Measurements from ENCODE around the gene CAPN1.

Gene CAPN1

DNA sequence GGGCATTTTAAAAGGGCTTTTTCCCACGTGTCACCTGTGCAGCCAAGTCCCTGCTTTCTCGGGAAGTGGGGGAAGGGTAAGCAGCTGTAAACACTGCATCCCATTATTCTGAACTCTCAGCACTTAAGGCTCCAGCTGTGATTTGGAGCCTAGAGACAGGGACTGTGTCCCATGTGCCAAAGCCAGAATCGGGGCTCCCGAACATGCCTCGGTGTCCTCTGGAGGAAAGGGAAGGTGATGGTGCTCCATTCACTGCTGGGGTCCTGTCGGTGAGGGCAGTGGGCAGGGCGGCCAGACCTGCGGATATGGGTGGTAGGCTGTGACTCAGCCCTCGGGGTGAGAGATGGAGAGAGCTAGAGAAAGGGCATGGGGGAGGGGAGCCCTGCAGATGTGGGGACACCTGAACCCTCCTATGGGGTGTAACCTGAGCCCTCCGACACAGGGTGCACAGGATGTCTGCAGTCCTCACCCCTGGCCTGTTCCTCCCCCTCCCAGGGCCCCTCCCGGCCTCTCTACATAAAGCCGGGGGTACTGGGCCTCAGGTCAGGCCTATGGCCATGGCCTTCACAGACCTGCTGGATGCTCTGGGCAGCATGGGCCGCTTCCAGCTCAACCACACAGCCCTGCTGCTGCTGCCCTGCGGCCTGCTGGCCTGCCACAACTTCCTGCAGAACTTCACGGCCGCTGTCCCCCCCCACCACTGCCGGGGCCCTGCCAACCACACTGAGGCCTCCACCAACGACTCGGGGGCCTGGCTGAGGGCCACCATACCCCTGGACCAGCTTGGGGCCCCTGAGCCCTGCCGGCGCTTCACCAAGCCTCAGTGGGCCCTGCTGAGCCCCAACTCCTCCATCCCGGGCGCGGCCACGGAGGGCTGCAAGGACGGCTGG is 31.8 kb downstream of the CAPN1 start:
- H3K4me1 ChIP-seq (ENCODE audit: insufficient read depth, low read length), result peaks cover 19% of the 10 kb centered on the region; the same call in 1 of the 2 replicates
- H3K9me3 ChIP-seq (ENCODE audit: control insufficient read depth, insufficient read depth, low read length), result no peaks in the 10 kb centered on the region
- peaks cover 5% of the 10 kb centered on the region; the same call in 1 of the 2 replicates for H3K36me3 ChIP-seq (ENCODE audit: insufficient read depth, low read length)
- no peak overlapping the region for H3K9ac ChIP-seq (ENCODE audit: low read depth, low read length)

DNA sequence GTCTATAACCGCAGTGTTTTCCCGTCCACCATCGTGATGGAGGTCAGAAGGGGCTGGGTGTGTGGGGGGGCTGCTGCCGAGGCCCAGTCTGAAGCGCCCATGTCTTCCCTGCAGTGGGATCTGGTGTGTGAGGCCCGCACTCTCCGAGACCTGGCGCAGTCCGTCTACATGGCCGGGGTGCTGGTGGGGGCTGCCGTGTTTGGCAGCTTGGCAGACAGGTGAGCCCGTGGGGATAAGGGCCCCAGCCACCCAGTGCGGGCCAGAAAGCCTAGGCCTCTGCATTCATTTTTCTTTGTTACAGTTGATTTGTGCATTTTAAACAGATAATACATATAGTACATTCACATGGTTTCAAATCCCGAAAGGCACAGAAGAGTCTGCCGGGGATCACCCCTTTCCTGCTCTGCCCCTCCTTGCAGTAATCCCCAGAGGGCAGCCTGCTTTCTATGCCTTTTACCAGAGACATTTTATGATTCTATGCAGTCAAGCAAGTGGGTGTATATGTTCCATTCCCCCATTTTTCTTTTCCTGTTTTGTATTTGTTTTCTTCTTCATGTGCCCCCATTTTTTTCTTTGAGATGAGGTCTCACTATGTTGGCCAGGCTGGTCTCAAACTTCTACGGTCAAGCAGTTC is 32.6 kb downstream of the CAPN1 start:
- Histone ChIP-seq H3K9ac (ENCODE audit: low read depth, low read length) (no peak overlapping the region), H3K4me1 (ENCODE audit: insufficient read depth, low read length) (peaks cover 19% of the 10 kb centered on the region; the same call in 1 of the 2 replicates), H3K36me3 (ENCODE audit: insufficient read depth, low read length) (peaks cover 3% of the 10 kb centered on the region; the same call in 1 of the 2 replicates), H3K9me3 (ENCODE audit: control insufficient read depth, insufficient read depth, low read length) (no peaks in the 10 kb centered on the region)

DNA sequence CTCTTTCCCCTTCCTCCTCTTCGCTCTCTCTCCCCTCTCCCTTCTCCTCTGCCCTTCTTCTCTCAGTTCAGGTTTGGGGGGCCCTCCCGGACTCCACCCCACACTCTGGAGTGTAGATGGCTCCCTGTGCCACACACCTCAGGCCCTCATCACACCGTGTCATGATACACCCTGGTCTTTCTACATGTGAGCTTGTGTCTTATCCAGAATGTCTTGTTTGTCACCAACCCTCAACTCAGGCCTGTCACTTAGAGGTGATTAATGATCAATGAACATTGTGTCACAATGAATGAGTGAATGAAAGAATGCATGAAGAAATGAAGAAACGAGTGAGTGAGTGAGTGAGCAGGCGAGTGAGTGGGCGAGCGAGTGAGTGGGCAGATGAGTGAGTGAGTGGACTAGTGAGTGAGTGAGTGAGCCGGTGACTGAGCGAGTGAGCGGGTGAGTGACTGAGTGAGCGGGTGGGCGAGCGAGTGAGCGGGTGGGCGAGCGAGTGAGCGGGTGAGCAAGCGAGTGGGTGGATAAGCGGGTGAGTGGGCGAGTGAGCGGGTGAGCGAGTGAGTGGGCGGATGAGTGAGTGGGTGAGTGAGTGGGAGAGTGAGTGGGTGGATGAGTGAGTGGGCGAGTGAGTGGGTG is 33.8 kb downstream of the CAPN1 start:
- peaks cover 19% of the 10 kb centered on the region; the same call in 1 of the 2 replicates for H3K4me1 ChIP-seq (ENCODE audit: insufficient read depth, low read length)
- no peaks in the 10 kb centered on the region for H3K9me3 ChIP-seq (ENCODE audit: control insufficient read depth, insufficient read depth, low read length)
- no peaks in the 10 kb centered on the region; the same call in 1 of the 2 replicates for H3K36me3 ChIP-seq (ENCODE audit: insufficient read depth, low read length)
- H3K9ac ChIP-seq (ENCODE audit: low read depth, low read length), result no peak overlapping the region

DNA sequence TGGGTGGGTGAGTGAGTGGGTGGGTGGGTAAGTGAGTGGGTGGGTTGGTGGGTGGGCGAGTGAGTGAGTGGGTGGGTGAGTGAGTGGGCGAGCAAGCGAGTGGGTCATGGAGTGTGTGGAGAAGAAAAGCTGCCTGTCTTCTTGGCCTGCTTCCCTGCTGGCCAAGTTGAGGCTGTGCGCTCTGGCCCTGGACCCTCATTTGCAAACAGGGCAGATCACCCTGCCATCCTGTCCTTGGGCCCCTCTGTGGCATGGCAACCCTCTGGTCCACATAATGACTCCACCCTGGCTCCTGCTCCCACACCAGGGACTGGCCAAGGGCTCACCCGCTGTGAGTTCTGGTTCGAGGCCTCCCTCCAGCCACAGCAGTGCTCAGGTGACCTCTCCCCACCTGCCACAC is 35.1 kb downstream of the CAPN1 start:
- Histone ChIP-seq H3K9ac (ENCODE audit: low read depth, low read length) (no peak overlapping the region), H3K9me3 (ENCODE audit: control insufficient read depth, insufficient read depth, low read length) (no peaks in the 10 kb centered on the region), H3K4me1 (ENCODE audit: insufficient read depth, low read length) (peaks cover 19% of the 10 kb centered on the region; the same call in 1 of the 2 replicates), H3K36me3 (ENCODE audit: insufficient read depth, low read length) (no peaks in the 10 kb centered on the region; the same call in 1 of the 2 replicates)

- Histone ChIP-seq H3K36me3 (ENCODE audit: insufficient read depth, low read length) (no peaks in the 10 kb centered on the region; the same call in 1 of the 2 replicates), H3K9me3 (ENCODE audit: control insufficient read depth, insufficient read depth, low read length) (no peaks in the 10 kb centered on the region), H3K9ac (ENCODE audit: low read depth, low read length) (no peak overlapping the region), H3K4me1 (ENCODE audit: insufficient read depth, low read length) (peaks cover 10% of the 10 kb centered on the region; the same call in 1 of the 2 replicates)
These were observed 36.0 kb downstream of the CAPN1 start for GRCh38 chr11:65217441-65218423.

GRCh38 chr11:65218446-65218845 is 36.7 kb downstream of the CAPN1 start:
- H3K9ac ChIP-seq (ENCODE audit: low read depth, low read length), result no peak overlapping the region
- H3K9me3 ChIP-seq (ENCODE audit: control insufficient read depth, insufficient read depth, low read length), result no peaks in the 10 kb centered on the region
- H3K4me1 ChIP-seq (ENCODE audit: insufficient read depth, low read length), result peaks cover 5% of the 10 kb centered on the region; the same call in 1 of the 2 replicates
- H3K36me3 ChIP-seq (ENCODE audit: insufficient read depth, low read length), result peaks cover under 1% of the 10 kb centered on the region; the same call in 1 of the 2 replicates

GRCh38 chr11:65219930-65220213 is 38.1 kb downstream of the CAPN1 start:
- H3K9ac ChIP-seq (ENCODE audit: low read depth, low read length), result no peak overlapping the region
- no peaks in the 10 kb centered on the region for H3K4me1 ChIP-seq (ENCODE audit: insufficient read depth, low read length)
- peaks cover 4% of the 10 kb centered on the region; the same call in 1 of the 2 replicates for H3K36me3 ChIP-seq (ENCODE audit: insufficient read depth, low read length)
- H3K9me3 ChIP-seq (ENCODE audit: control insufficient read depth, insufficient read depth, low read length), result no peaks in the 10 kb centered on the region

- Histone ChIP-seq H3K9ac (ENCODE audit: low read depth, low read length) (no peak overlapping the region), H3K9me3 (ENCODE audit: control insufficient read depth, insufficient read depth, low read length) (no peaks in the 10 kb centered on the region), H3K36me3 (ENCODE audit: insufficient read depth, low read length) (peaks cover 4% of the 10 kb centered on the region; the same call in 1 of the 2 replicates), H3K4me1 (ENCODE audit: insufficient read depth, low read length) (no peaks in the 10 kb centered on the region)
These were observed 39.3 kb downstream of the CAPN1 start for GRCh38 chr11:65221026-65221425.

GRCh38 chr11:65223011-65223410 is 41.3 kb downstream of the CAPN1 start:
- Histone ChIP-seq H3K36me3 (ENCODE audit: insufficient read depth, low read length) (peaks cover 4% of the 10 kb centered on the region; the same call in 1 of the 2 replicates), H3K9me3 (ENCODE audit: control insufficient read depth, insufficient read depth, low read length) (no peaks in the 10 kb centered on the region), H3K9ac (ENCODE audit: low read depth, low read length) (no peak overlapping the region), H3K4me1 (ENCODE audit: insufficient read depth, low read length) (no peaks in the 10 kb centered on the region)

DNA sequence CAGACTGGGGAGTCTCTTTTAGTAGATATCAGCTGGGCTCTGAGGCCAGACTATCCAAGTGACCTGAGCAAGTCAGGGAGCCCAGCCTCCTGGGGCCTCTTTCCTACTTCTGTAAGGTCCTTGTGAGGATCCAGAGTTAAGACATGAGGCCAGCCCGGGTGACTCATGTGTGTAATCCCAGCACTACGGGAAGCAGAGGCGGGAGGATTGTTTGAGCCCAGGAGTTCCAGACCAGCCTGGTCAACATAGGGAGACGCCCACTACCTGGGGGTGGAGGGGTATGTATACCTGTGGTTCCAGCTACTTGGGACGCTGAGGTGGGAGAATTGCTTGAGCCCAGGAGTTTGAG is 43.2 kb downstream of the CAPN1 start:
- no peaks in the 10 kb centered on the region for H3K4me1 ChIP-seq (ENCODE audit: insufficient read depth, low read length)
- H3K9me3 ChIP-seq (ENCODE audit: control insufficient read depth, insufficient read depth, low read length), result no peaks in the 10 kb centered on the region
- H3K36me3 ChIP-seq (ENCODE audit: insufficient read depth, low read length), result peaks cover 4% of the 10 kb centered on the region; the same call in 1 of the 2 replicates
- H3K9ac ChIP-seq (ENCODE audit: low read depth, low read length), result peak overlapping the region; percentile 53; the same call in 1 of the 2 replicates

DNA sequence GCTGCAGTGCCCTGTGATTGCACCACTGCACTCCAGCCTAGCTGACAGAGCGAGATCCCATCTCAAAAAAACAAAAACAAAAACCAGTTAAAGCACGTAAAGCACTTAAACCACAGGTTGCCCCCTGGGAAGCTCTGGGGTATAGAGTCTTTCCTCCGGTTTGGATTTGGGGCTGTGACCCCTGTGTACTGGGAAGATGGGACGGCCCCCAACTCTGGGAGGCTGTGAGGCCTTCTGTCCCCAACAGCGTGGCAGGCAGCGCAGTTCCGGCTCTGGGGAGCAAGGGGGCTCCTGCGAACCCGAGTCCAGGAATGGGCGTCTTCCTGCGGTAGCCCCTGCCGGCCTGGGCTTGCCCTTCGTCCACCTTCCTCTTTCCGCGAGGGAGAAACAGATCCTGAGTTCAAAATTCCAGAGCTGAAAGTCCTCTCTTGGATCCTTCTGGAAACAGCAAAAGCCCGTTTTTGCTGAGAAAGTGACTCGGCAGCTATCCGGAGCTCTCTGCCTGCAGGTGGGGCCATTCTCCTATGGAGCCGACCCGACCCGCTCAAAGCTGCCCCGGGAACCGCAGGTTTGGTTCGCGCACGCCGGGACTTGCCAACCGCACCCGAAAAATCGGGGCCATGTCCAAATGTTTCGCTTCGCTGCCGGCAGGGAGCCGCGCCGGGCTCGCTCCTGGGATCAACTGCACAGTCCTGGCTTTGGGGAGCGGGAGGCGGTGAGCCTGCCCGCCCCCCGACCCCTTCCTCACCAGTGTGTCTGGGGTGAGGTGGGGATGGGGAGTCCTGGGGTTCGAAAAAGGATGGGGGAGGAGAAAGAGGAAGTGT is 43.8 kb downstream of the CAPN1 start:
- Histone ChIP-seq H3K36me3 (ENCODE audit: insufficient read depth, low read length) (peaks cover 4% of the 10 kb centered on the region; the same call in 1 of the 2 replicates), H3K4me1 (ENCODE audit: insufficient read depth, low read length) (no peaks in the 10 kb centered on the region), H3K9ac (ENCODE audit: low read depth, low read length) (peak overlapping the region; percentile 53), H3K9me3 (ENCODE audit: control insufficient read depth, insufficient read depth, low read length) (no peaks in the 10 kb centered on the region)

GRCh38 chr11:65226103-65226442 is 44.3 kb downstream of the CAPN1 start:
- Histone ChIP-seq H3K9me3 (ENCODE audit: control insufficient read depth, insufficient read depth, low read length) (no peaks in the 10 kb centered on the region), H3K4me1 (ENCODE audit: insufficient read depth, low read length) (no peaks in the 10 kb centered on the region), H3K36me3 (ENCODE audit: insufficient read depth, low read length) (peaks cover 4% of the 10 kb centered on the region; the same call in 1 of the 2 replicates), H3K9ac (ENCODE audit: low read depth, low read length) (peak overlapping the region; percentile 53)

DNA sequence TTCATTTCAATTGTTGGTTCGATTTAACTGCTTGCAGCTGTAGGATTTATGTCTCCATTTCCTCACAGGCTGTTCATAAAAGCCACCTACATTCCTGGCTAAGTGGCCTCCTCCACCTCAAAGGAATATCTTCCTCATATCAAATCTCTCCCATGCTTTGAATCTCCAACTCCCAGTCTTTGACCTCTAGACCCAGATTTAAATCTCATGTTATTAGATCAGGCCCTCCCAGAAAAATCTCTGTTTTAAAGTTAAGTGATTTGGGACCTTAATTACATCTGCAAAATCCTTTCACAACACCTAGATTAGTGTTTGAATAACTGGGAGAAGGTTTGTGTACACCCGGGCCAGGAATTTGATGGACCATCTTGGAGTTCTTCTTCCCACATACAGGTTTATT is 46.2 kb downstream of the CAPN1 start:
- no peak overlapping the region for H3K9ac ChIP-seq (ENCODE audit: low read depth, low read length)

More for the DNA sequence above, 46.2 kb downstream of the CAPN1 start:
- Histone ChIP-seq H3K9me3 (ENCODE audit: control insufficient read depth, insufficient read depth, low read length) (no peaks in the 10 kb centered on the region), H3K36me3 (ENCODE audit: insufficient read depth, low read length) (peaks cover 4% of the 10 kb centered on the region; the same call in 1 of the 2 replicates), H3K4me1 (ENCODE audit: insufficient read depth, low read length) (no peaks in the 10 kb centered on the region)

Data from ES-I3 (cell line).